ENCODE measurements around the gene PRKAG1. TPM values are rescaled to one million over a fixed set of nuclear protein-coding genes. Genes with fewer than 3 reads are reported as not detected.
A peak's percentile ranks its signal among the peaks of the same experiment; 100 is the strongest.

Gene PRKAG1
- total RNA-seq, 1 donor from 2014 or later = 24.0 TPM

- peaks cover 21% of the 10 kb centered on the region for H3K36me3 Mint-ChIP-seq (ENCODE audit: low read depth, unreplicated experiment)
- peak; percentile 89 for DNase-seq (ENCODE audit: low spot score)
- TF ChIP-seq CTCF (IDR thresholded peaks at IDR 0.05; ENCODE audit: unreplicated experiment) = no peak
- H3K4me1 Mint-ChIP-seq (ENCODE audit: unreplicated experiment) = peaks cover 46% of the 10 kb centered on the region
- H3K27me3 Mint-ChIP-seq (ENCODE audit: unreplicated experiment) = peaks cover 25% of the 10 kb centered on the region
- H3K9me3 Mint-ChIP-seq (ENCODE audit: unreplicated experiment) = no peaks in the 10 kb centered on the region
- H3K27ac Mint-ChIP-seq (ENCODE audit: unreplicated experiment) = peak within 1 kb of the TSS; percentile 97
- H3K4me3 Mint-ChIP-seq (ENCODE audit: unreplicated experiment) = peak within 1 kb of the TSS; percentile 98
Observed at GRCh38 chr12:49060237-49061156, 41.9 kb upstream of the PRKAG1 start, which contains the start of gene KMT2D. Gene KMT2D (minus strand): TSS chr12:49060794. CDS start chr12:49055324, 5,470 bp downstream.

GRCh38 chr12:49059299-49060171 lies 41.0 kb upstream of the PRKAG1 start:
- Mint-ChIP-seq H3K36me3 (ENCODE audit: low read depth, unreplicated experiment) (peaks cover 30% of the 10 kb centered on the region), H3K4me1 (ENCODE audit: unreplicated experiment) (peaks cover 54% of the 10 kb centered on the region), H3K27me3 (ENCODE audit: unreplicated experiment) (peaks cover 25% of the 10 kb centered on the region), H3K9me3 (ENCODE audit: unreplicated experiment) (no peaks in the 10 kb centered on the region), H3K27ac (ENCODE audit: unreplicated experiment) (peak overlapping the region; percentile 89), H3K4me3 (ENCODE audit: unreplicated experiment) (peak overlapping the region; percentile 98)
- no peak for TF ChIP-seq CTCF (IDR thresholded peaks at IDR 0.05; ENCODE audit: unreplicated experiment)
- DNase-seq (ENCODE audit: low spot score) = peak; percentile 59

DNA sequence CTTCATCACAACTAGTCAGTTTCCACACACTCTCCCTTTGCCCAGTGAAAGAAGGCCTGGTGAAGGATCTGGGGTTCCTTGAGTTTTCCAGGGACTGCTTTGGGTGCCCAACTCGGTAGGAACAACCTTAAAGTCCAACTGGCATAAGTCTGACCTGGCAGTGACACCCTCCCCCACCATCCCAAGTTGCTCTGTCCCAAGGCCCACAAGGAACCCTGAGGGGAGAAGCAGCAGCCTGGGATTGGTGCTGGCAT lies 40.4 kb upstream of the PRKAG1 start:
- peaks cover 54% of the 10 kb centered on the region for H3K4me1 Mint-ChIP-seq (ENCODE audit: unreplicated experiment)

GRCh38 chr12:49058366-49059044 lies 39.9 kb upstream of the PRKAG1 start:
- H3K4me1 Mint-ChIP-seq (ENCODE audit: unreplicated experiment) = peaks cover 54% of the 10 kb centered on the region
- no peaks in the 10 kb centered on the region for H3K9me3 Mint-ChIP-seq (ENCODE audit: unreplicated experiment)
- peaks cover 38% of the 10 kb centered on the region for H3K36me3 Mint-ChIP-seq (ENCODE audit: low read depth, unreplicated experiment)
- peak overlapping the region; percentile 97 for H3K27ac Mint-ChIP-seq (ENCODE audit: unreplicated experiment)
- no peak for TF ChIP-seq CTCF (IDR thresholded peaks at IDR 0.05; ENCODE audit: unreplicated experiment)
- H3K27me3 Mint-ChIP-seq (ENCODE audit: unreplicated experiment) = peaks cover 25% of the 10 kb centered on the region
- DNase-seq (ENCODE audit: low spot score) = no peak
- H3K4me3 Mint-ChIP-seq (ENCODE audit: unreplicated experiment) = peak overlapping the region; percentile 98

More for the DNA sequence above, 40.4 kb upstream of the PRKAG1 start:
- no peak for TF ChIP-seq CTCF (IDR thresholded peaks at IDR 0.05; ENCODE audit: unreplicated experiment)
- Mint-ChIP-seq H3K36me3 (ENCODE audit: low read depth, unreplicated experiment) (peaks cover 34% of the 10 kb centered on the region), H3K4me3 (ENCODE audit: unreplicated experiment) (peak overlapping the region; percentile 98), H3K27me3 (ENCODE audit: unreplicated experiment) (peaks cover 25% of the 10 kb centered on the region), H3K9me3 (ENCODE audit: unreplicated experiment) (no peaks in the 10 kb centered on the region), H3K27ac (ENCODE audit: unreplicated experiment) (peak overlapping the region; percentile 89)
- no peak for DNase-seq (ENCODE audit: low spot score)
